ENCODE measurements around the gene MINDY1.

MINDY1 gene, protein sequence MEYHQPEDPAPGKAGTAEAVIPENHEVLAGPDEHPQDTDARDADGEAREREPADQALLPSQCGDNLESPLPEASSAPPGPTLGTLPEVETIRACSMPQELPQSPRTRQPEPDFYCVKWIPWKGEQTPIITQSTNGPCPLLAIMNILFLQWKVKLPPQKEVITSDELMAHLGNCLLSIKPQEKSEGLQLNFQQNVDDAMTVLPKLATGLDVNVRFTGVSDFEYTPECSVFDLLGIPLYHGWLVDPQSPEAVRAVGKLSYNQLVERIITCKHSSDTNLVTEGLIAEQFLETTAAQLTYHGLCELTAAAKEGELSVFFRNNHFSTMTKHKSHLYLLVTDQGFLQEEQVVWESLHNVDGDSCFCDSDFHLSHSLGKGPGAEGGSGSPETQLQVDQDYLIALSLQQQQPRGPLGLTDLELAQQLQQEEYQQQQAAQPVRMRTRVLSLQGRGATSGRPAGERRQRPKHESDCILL

DNA sequence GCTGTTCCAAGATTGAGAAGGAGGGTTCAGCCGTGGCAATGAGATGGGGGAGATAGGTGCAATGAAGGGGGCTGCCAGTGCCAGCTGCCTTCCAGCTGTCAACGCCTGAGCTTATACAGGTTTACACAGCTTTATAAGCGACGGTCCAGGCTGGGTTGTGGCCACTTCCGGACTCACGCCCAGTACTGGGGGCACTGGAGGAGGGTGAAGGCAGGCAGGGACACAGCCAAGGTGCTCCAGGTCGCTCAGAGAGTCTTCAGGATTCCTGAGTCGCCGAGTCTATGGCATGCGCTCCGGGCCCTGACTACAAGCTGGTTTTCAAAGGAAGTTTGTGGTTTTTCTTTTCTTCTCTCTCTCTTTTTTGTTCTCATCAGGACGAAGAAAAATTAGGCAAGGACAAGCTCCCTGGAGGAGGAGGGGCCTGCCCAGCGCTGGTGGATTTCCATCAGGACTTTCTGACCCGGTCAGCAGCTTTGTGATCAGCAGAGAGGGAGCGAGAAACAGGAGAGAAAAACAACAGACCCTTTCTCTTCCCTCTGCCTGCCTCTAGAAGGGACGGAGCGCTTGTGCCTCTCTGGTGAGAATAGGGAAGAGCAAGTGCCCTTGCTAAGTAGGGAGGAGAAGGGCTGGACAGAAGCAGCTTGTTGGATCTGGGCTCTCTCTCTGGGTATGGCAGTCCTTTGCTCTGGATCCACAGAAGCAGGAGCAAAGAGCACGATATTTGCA is at the start of gene MINDY1:
TSS of gene MINDY1 (minus strand) at position 576 of the 726 bp plus-strand sequence. CDS start 4,285 bp downstream, outside the sequence.
- no peak for TF ChIP-seq POLR2A (IDR thresholded peaks at IDR 0.05; ENCODE audit: low read depth, low read length)
- peak; percentile 86 for DNase-seq (ENCODE audit: insufficient read length, low spot score)
- FAIRE-seq, result no peak

DNA sequence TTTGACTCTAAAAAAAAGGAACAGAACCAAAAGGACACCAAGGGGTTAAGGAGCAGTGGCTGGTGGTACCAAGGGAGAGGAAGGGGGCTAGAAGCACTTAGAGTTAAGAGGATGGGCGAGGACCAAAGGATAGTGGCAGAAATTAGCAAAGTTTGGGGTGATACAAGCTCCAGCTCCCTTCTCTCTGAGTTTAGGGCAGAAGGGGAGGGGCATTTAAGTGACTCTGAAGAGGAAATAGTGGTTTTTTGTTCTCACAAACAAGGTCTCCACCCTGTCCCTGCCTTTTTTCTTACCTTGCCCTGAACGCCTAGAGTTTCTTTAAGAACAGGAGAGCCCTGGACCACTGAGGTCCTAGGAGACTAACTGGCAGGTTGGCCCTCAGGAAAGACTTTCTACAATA is 49.4 kb upstream of the MINDY1 start:
- no peak for DNase-seq (ENCODE audit: insufficient read length, low spot score)
- no peak for FAIRE-seq
- no peak for TF ChIP-seq POLR2A (IDR thresholded peaks at IDR 0.05; ENCODE audit: low read depth, low read length)

DNA sequence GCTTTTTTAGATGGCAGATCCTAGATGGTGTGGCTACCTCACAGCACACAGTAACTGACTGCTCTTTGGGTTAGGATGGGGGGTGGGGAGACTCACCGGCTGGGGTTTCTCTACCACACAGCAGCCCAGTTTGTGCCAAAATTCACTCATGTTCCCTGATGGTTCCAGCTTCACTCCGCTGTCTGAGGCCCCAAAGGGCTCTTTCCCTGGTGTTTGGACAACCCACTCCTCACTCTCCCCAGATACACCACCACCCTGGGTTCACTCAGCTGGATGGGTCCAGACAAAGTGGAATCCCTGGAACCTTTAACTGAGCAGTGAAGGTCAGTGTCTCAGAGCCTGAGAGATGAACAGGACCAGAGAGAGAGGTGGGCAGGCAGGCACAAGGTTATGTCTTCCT is 48.9 kb upstream of the MINDY1 start:
- no peak for TF ChIP-seq POLR2A (IDR thresholded peaks at IDR 0.05; ENCODE audit: low read depth, low read length)
- DNase-seq (ENCODE audit: insufficient read length, low spot score), result no peak
- FAIRE-seq, result no peak

DNA sequence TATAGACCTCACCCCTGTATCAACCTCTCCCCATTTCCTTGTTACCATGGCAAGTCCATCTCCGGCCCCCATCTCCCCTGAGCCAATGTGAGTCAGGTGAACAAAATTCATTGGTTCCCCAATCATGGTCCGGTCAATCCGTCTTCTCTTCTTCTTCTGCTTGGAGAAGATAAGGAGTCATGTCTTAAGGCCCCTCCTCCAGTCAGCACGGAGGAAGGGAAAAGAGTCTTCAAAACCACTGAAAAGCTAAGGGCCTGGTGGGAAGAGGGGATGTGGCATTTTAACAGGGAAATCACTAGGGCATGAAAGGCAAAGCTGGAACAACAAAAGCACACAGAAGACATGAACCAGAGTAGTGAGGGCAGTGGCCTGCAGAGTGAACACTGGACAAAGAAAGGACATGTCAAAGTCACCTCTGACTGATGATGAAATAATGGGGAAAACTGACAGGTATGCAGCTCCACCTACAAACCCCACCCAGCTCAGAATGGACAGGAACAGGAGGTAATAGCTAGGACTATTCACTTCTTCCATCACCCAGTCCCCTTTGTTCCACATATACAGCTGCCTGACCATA is 48.4 kb upstream of the MINDY1 start:
- no peak for DNase-seq (ENCODE audit: insufficient read length, low spot score)
- no peak for TF ChIP-seq POLR2A (IDR thresholded peaks at IDR 0.05; ENCODE audit: low read depth, low read length)
- no peak for FAIRE-seq

DNA sequence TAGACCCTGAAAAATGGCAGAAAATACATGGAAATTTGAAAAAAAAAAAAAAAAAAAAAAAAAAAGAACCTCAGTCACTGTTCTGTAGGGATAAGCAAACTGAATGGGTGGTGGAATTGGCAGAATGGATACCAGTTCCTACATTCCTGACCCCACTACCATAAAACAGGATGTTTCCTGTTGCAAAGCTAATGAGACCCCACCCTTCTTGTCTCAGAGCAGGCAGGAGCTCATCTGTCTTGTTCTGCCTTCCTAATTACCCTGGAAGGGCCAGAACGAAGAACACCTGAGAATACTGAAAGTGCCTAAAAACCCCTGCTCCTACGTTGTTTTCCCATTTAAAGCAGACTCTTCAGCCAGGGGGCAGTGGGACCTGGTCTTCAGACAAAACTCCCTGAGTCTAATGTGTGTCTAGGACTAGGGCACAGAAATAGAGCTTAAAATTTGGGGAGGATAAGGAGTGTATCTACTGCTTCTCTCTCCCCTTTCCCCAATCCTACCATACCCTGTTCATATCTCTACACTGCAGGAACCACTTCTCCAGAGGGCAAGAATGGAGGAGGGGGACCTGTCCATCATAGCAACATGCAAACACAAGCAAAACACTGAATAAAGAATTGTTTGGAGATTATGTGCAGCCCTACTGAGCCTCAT is 44.8 kb upstream of the MINDY1 start:
- FAIRE-seq (no peak), DNase-seq (ENCODE audit: insufficient read length, low spot score) (no peak)
- no peak for TF ChIP-seq POLR2A (IDR thresholded peaks at IDR 0.05; ENCODE audit: low read depth, low read length)

DNA sequence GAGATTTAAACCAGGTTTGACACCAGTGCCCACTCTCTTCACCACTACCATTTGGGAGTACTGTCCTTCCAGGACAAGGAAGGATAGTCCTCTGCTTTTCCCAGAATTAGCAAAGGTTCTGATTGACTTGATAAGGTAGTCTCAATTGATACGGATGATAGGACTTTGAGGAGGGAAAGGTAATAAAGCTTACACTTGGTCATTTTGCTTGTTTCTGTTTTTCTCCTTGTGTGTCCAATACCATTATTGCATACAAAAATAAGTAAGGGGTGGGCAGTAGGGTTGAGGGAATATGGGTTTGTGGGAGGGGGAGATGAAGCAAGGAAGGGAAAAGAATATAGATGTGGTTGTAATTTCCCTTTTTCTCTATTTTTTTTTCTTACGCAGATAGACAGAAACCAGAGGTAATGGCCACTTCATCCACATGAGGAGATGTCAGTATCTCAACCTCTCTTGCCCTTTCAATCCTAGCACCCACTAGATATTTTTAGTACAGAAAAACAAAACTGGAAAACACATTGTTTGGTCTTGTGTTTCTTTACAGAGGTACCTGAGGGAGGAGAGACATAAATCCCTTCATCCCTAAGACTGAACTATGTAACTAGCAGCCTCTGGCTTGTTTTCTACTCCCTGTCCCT is 43.5 kb upstream of the MINDY1 start:
- FAIRE-seq (no peak), DNase-seq (ENCODE audit: insufficient read length, low spot score) (no peak)
- TF ChIP-seq POLR2A (IDR thresholded peaks at IDR 0.05; ENCODE audit: low read depth, low read length), result no peak

DNA sequence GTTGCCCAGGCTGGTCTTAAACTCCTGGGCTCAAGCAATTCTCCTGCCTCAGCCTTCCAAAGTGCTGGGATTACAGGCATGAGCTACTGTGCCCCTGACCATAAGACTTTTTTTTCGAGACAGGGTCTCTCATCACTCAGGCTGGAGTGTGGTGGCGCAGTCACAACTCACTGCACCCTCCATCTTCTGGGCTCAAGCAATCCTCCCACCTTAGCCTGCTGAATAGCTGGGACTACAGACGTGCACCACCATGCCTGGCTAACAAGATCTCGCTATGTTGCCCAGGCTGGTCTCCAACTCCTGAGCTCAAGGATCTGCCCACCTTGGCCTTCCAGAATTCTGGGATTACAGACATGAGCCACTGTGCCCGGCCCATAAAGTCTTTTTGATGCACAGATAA is 42.8 kb upstream of the MINDY1 start:
- TF ChIP-seq POLR2A (IDR thresholded peaks at IDR 0.05; ENCODE audit: low read depth, low read length), result 0 out of 2 replicates have a peak, but pooled peaks have one; percentile 20
- FAIRE-seq (no peak), DNase-seq (ENCODE audit: insufficient read length, low spot score) (no peak)

DNA sequence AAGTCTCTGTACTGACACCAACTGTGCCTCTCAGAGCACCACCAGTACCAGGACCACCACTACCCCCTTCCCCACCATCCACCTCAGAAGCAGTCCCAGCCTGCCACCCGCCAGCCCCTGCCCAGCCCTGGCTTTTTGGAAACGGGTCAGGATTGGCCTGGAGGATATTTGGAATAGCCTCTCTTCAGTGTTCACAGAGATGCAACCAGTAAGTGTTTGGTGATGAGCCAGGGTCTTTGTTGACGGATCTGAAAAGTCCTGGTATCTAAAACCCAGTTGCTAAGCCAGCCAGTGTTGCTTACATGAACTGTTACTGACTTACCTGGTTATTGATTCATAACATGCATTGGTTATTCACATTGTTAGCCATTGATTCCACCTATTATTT is 41.9 kb upstream of the MINDY1 start:
- FAIRE-seq, result no peak
- TF ChIP-seq POLR2A (IDR thresholded peaks at IDR 0.05; ENCODE audit: low read depth, low read length), result no peak
- no peak for DNase-seq (ENCODE audit: insufficient read length, low spot score)

DNA sequence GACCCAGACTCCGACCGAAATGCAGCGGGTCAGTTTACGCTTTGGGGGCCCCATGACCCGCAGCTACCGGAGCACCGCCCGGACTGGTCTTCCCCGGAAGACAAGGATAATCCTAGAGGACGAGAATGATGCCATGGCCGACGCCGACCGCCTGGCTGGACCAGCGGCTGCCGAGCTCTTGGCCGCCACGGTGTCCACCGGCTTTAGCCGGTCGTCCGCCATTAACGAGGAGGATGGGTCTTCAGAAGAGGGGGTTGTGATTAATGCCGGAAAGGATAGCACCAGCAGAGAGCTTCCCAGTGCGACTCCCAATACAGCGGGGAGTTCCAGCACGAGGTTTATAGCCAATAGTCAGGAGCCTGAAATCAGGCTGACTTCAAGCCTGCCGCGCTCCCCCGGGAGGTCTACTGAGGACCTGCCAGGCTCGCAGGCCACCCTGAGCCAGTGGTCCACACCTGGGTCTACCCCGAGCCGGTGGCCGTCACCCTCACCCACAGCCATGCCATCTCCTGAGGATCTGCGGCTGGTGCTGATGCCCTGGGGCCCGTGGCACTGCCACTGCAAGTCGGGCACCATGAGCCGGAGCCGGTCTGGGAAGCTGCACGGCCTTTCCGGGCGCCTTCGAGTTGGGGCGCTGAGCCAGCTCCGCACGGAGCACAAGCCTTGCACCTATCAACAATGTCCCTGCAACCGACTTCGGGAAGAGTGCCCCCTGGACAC is 41.4 kb upstream of the MINDY1 start:
- FAIRE-seq (no peak), DNase-seq (ENCODE audit: insufficient read length, low spot score) (peak; percentile 86)
- TF ChIP-seq POLR2A (IDR thresholded peaks at IDR 0.05; ENCODE audit: low read depth, low read length), result peak; percentile 61

DNA sequence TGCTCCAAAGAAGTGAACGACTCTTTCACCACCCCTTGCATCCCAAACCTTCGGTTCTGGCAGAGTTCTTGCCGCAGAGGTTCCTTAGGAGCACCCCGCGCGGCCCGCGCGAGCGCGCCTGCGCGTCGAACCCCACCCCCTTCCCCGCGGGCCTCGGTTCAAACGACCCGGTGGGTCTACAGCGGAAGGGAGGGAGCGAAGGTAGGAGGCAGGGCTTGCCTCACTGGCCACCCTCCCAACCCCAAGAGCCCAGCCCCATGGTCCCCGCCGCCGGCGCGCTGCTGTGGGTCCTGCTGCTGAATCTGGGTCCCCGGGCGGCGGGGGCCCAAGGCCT is 40.9 kb upstream of the MINDY1 start, which contains the start of gene C1orf56:
TSS of gene C1orf56 (plus strand) at position 161 of the 334 bp plus-strand sequence. CDS start at position 258, 97 bp downstream.
- TF ChIP-seq POLR2A (IDR thresholded peaks at IDR 0.05; ENCODE audit: low read depth, low read length), result peak; percentile 89
- FAIRE-seq (no peak), DNase-seq (ENCODE audit: insufficient read length, low spot score) (peak; percentile 93)

DNA sequence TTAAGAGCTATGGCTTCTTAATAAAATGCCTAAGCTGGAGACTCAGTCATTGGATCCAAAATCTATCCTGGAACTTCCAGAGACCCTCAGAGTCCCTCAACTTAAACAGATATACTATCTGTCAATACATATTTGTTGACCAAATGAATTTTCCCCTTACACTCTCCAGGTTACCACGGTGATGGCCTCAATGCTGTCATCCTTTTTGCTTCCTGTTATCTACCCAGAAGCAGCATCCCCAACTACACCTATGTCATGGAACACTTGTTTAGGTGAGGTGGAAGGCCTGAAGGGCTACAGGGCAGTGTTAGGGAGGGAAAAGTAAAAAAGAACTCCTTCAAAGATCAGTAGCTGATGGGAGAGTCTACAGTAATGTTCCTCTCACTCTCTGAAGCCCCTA is 36.5 kb upstream of the MINDY1 start:
- FAIRE-seq (no peak), DNase-seq (ENCODE audit: insufficient read length, low spot score) (no peak)
- TF ChIP-seq POLR2A (IDR thresholded peaks at IDR 0.05; ENCODE audit: low read depth, low read length), result no peak

DNA sequence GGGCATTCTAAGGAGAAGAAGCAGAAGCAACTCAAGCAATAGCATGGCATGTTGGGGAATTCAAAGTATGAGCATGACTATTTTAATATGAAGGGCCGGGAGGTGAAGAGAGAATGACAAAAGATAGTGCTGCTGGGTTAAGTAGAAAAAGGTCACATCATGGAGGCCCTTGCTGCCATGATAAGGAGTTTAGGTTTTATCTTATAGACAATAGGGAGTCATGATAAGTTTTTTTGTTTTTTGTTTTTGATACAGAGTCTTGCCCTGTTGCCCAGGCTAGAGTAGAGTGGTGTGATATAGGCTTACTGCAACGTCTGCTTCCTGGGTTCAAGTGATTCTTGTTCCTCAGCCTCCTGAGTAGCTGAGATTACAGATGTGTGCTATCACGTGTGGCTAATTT is 32.8 kb upstream of the MINDY1 start:
- no peak for FAIRE-seq
- no peak for DNase-seq (ENCODE audit: insufficient read length, low spot score)
- no peak for TF ChIP-seq POLR2A (IDR thresholded peaks at IDR 0.05; ENCODE audit: low read depth, low read length)

DNA sequence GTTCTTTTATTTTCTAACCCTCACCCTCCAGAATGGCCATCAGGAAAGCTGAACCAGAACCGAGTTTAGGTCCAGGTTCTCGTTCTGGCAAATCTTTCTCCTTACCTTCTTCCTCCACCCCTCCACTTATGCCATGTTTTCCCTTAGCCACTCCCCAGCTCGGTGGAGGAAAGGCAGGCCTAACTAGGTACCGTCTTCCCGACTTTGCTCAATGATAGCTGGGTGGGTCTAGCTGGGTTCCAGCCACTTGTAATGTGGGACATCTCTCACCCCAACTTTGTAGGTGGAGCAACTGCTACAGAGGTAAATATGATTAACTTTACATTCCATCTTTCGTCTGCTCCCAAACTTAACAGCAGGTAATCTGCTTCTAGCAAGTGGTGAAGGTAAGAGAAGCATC is 30.3 kb upstream of the MINDY1 start:
- DNase-seq (ENCODE audit: insufficient read length, low spot score), result no peak
- no peak for TF ChIP-seq POLR2A (IDR thresholded peaks at IDR 0.05; ENCODE audit: low read depth, low read length)
- FAIRE-seq, result no peak

Measured in H54 (cell line).